DOHH2 (cell line): ENCODE data around the gene SRMS.

Experiments used
- EZH2phosphoT487 ChIP-seq: fragments of 200-600 bp; sonication (generic); IDR thresholded peaks from 2 replicates; pipeline ENCODE4 v1.6.1; 2017; ENCODE audit warnings: borderline replicate concordance, mild to moderate bottlenecking, antibody characterized with exemption, low read length, moderate library complexity, mixed read lengths
- TF ChIP-seq, protein P1 (sequence below): fragments of 200-600 bp; sonication (generic); IDR thresholded peaks from one replicate; pipeline ENCODE4 v1.5.1; 2014; ENCODE audit warnings: antibody characterized with exemption, mild to moderate bottlenecking, low read depth, low read length; ENCODE audit not compliant: poor library complexity, severe bottlenecking

DNA sequence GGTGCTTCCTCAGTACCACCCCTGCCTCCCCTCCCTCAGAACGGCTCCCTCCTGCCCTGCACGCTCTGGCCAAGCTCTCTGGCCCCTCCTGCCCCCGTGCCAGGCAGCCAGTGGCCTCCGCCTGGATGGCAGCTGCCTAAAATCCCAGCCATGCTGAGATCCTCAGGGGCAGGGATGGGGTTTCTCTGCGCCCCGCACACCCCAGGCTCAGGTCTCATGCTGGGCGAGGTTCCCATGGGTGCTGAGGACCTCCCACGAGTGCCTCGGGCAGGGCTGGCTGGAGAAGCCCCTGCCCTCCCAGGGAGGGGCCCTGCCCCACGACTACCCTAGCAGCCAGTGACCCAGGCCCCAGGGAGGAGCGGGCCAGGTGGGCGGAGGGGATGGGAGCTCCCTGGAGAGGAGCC lies 13.1 kb downstream of the SRMS start:
- TF ChIP-seq, protein P1, sequence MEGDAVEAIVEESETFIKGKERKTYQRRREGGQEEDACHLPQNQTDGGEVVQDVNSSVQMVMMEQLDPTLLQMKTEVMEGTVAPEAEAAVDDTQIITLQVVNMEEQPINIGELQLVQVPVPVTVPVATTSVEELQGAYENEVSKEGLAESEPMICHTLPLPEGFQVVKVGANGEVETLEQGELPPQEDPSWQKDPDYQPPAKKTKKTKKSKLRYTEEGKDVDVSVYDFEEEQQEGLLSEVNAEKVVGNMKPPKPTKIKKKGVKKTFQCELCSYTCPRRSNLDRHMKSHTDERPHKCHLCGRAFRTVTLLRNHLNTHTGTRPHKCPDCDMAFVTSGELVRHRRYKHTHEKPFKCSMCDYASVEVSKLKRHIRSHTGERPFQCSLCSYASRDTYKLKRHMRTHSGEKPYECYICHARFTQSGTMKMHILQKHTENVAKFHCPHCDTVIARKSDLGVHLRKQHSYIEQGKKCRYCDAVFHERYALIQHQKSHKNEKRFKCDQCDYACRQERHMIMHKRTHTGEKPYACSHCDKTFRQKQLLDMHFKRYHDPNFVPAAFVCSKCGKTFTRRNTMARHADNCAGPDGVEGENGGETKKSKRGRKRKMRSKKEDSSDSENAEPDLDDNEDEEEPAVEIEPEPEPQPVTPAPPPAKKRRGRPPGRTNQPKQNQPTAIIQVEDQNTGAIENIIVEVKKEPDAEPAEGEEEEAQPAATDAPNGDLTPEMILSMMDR, result no peak
- TF ChIP-seq EZH2phosphoT487, result no peak
